HepG2 (cell line): ENCODE results near the gene KRT10.

Source experiments
- RFX5 ChIP-seq: IDR thresholded peaks from 2 replicates; pipeline ENCODE4 v1.6.1; 2011; ENCODE audit warnings: low read depth, low read length, improper control_type of control experiment
- TF ChIP-seq, protein P1 (sequence below): sonication (generic); formaldehyde crosslinking; IDR thresholded peaks from 2 replicates; pipeline ENCODE4 v1.5.0; 2020; ENCODE audit warnings: mild to moderate bottlenecking, missing genetic modification reagents, moderate library complexity

DNA sequence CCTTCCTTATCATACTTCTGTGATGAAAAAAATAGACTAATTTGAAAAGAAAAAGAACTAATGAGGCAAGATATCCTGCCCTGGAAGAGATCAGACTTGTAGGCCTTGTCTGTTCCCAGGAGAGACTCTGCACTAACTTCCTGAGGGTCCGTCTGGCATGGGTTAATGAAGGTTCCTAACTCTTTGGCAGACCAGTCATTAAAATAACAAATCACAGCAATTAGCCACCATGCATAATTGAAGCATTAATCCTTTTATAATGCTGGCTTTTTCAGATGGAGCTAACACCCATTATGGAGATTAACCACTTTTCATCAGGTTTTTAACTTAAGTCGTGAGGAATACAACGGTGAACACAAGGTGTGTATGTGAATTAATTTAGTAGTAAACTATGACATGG lies 10.4 kb upstream of the KRT10 start:
- TF ChIP-seq, protein P1, sequence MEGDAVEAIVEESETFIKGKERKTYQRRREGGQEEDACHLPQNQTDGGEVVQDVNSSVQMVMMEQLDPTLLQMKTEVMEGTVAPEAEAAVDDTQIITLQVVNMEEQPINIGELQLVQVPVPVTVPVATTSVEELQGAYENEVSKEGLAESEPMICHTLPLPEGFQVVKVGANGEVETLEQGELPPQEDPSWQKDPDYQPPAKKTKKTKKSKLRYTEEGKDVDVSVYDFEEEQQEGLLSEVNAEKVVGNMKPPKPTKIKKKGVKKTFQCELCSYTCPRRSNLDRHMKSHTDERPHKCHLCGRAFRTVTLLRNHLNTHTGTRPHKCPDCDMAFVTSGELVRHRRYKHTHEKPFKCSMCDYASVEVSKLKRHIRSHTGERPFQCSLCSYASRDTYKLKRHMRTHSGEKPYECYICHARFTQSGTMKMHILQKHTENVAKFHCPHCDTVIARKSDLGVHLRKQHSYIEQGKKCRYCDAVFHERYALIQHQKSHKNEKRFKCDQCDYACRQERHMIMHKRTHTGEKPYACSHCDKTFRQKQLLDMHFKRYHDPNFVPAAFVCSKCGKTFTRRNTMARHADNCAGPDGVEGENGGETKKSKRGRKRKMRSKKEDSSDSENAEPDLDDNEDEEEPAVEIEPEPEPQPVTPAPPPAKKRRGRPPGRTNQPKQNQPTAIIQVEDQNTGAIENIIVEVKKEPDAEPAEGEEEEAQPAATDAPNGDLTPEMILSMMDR (CRISPR knock-in tag): no peak
- no peak for TF ChIP-seq RFX5
